IPS DF 6.9 (cell line): ENCODE measurements around the gene HOXB5.

Source experiments
- DNase-seq: peaks from one replicate; pipeline ENCODE4 v3.0.0-alpha.2; 2013; ENCODE audit warnings: low read depth, low spot score
- H3K27ac ChIP-seq: one replicate; pipeline ENCODE4 v1.5.1; 2013; ENCODE audit warnings: low read length, control low read depth
- H3K27me3 ChIP-seq: 2 replicates; pipeline ENCODE4 v1.6.1; 2013; ENCODE audit warnings: mild to moderate bottlenecking, low read length; ENCODE audit not compliant: control insufficient read depth, insufficient read depth
- H3K36me3 ChIP-seq: 2 replicates; pipeline ENCODE4 v1.6.1; 2013; ENCODE audit warnings: low read length; ENCODE audit not compliant: control insufficient read depth, insufficient read depth
- H3K4me1 ChIP-seq: 2 replicates; pipeline ENCODE4 v1.6.1; 2013; ENCODE audit warnings: low read length; ENCODE audit not compliant: control insufficient read depth, insufficient read depth
- H3K4me3 ChIP-seq: 2 replicates; pipeline ENCODE4 v1.5.1; 2013; ENCODE audit warnings: mild to moderate bottlenecking, low read length
- H3K9me3 ChIP-seq: 2 replicates; pipeline ENCODE4 v1.6.1; 2013; ENCODE audit warnings: low read length, inconsistent platforms; ENCODE audit not compliant: control insufficient read depth, insufficient read depth
- WGBS: extraction: QIAGEN DNeasy Blood & Tissue Kit; methylation state at CpG from one replicate; pipeline ENCODE4 v1.1.7; 2013; ENCODE audit warnings: mixed read lengths, missing lambda C conversion rate; ENCODE audit not compliant: insufficient read length, insufficient coverage; 5-methylcytosine and 5-hydroxymethylcytosine counted together

The HOXB5 gene

GRCh38 chr17:48622857-48623256 lies 29.3 kb upstream of the HOXB5 start:
- Histone ChIP-seq H3K27me3 (peaks cover 97% of the 10 kb centered on the region), H3K36me3 (no peaks in the 10 kb centered on the region), H3K27ac (no peak overlapping the region), H3K9me3 (no peaks in the 10 kb centered on the region), H3K4me1 (0 out of 2 replicates have a peak, but pooled peaks cover 2% of the 10 kb centered on the region), H3K4me3 (no peak overlapping the region)
- no peak for DNase-seq
- WGBS, result no CpG with 5 or more reads among the region's 11 CpGs

DNA sequence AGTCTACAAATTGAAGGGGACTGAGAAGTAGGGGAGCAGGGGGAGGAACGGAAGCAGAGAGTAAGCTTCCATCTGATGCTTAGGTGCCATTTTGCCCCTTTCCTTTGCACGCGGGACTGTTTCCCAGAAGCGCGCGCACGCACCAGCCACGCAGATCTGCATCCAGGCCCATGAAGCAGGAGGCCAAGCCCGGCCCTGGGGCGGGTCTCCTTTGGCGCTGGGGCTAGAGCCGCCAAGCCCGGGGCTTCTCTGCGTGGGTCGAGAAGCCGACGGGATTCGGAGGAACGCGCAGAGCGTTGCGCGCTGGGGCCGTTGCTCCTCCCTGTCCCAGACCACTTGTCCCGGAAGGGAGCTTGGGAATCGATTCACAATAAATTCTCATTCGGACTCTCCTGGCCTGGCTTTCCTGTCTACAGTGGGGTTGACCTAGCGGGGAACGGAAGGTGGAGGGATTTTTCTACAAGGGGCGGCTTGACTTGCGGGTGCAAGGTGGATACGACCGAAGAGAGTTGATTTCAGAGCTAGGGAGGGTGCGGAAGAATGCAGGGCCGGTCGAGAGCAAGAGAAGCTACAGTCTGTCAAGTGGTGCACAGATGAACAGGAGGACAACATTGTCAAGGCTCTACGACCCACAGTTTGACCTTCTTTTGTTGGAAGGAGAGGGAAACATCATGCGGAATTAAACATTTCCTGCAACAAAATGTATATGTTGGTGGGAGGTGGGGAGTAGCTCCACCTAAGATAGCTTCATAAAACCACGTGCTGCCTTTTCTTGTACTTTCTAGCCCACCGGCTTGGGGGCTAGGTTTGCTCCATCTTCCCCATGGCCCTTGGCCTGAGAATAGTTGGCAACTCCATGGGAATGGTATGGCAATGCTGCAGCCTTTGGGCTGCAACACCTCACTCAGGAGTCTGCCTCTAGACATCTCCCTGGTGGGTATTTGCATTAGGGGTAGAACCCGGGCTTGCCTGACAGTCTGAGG lies 28.1 kb upstream of the HOXB5 start:
- peaks cover 97% of the 10 kb centered on the region for H3K27me3 ChIP-seq

GRCh38 chr17:48620461-48621139 lies 27.0 kb upstream of the HOXB5 start:
- no CpG with 5 or more reads among the region's 6 CpGs for WGBS

More for the DNA sequence above, 28.1 kb upstream of the HOXB5 start:
- Histone ChIP-seq H3K36me3 (no peaks in the 10 kb centered on the region), H3K4me3 (no peak overlapping the region), H3K27ac (no peak overlapping the region), H3K4me1 (0 out of 2 replicates have a peak, but pooled peaks cover 2% of the 10 kb centered on the region), H3K9me3 (no peaks in the 10 kb centered on the region)
- no peak for DNase-seq
- no CpG with 5 or more reads among the region's 41 CpGs for WGBS

GRCh38 chr17:48619826-48620449 lies 26.4 kb upstream of the HOXB5 start:
- no peaks in the 10 kb centered on the region for H3K4me1 ChIP-seq
- DNase-seq, result no peak
- no peak overlapping the region for H3K27ac ChIP-seq
- WGBS, result no CpG with 5 or more reads among the region's 32 CpGs
- peaks cover 98% of the 10 kb centered on the region for H3K27me3 ChIP-seq
- H3K36me3 ChIP-seq, result no peaks in the 10 kb centered on the region
- H3K9me3 ChIP-seq, result no peaks in the 10 kb centered on the region
- no peak overlapping the region for H3K4me3 ChIP-seq

More at GRCh38 chr17:48620461-48621139, 27.0 kb upstream of the HOXB5 start:
- no peaks in the 10 kb centered on the region for H3K4me1 ChIP-seq
- no peaks in the 10 kb centered on the region for H3K9me3 ChIP-seq
- no peak for DNase-seq
- peaks cover 98% of the 10 kb centered on the region for H3K27me3 ChIP-seq
- no peak overlapping the region for H3K27ac ChIP-seq
- no peaks in the 10 kb centered on the region for H3K36me3 ChIP-seq
- H3K4me3 ChIP-seq, result no peak overlapping the region

- Histone ChIP-seq H3K27ac (no peak overlapping the region), H3K9me3 (no peaks in the 10 kb centered on the region), H3K4me3 (no peak overlapping the region), H3K36me3 (no peaks in the 10 kb centered on the region), H3K4me1 (peaks cover 3% of the 10 kb centered on the region), H3K27me3 (peaks cover 96% of the 10 kb centered on the region)
- no CpG with 5 or more reads among the region's 25 CpGs for WGBS
- DNase-seq, result no peak
These were observed 24.8 kb upstream of the HOXB5 start for GRCh38 chr17:48618256-48618896.

- no CpG with 5 or more reads among the region's 43 CpGs for WGBS
- no peaks in the 10 kb centered on the region for H3K36me3 ChIP-seq
- H3K4me3 ChIP-seq, result no peak overlapping the region
- H3K27me3 ChIP-seq, result peaks cover 95% of the 10 kb centered on the region
- DNase-seq, result no peak
- peaks cover 4% of the 10 kb centered on the region for H3K4me1 ChIP-seq
- no peaks in the 10 kb centered on the region for H3K9me3 ChIP-seq
- no peak overlapping the region for H3K27ac ChIP-seq
These were observed 24.1 kb upstream of the HOXB5 start for GRCh38 chr17:48617471-48618255.

DNA sequence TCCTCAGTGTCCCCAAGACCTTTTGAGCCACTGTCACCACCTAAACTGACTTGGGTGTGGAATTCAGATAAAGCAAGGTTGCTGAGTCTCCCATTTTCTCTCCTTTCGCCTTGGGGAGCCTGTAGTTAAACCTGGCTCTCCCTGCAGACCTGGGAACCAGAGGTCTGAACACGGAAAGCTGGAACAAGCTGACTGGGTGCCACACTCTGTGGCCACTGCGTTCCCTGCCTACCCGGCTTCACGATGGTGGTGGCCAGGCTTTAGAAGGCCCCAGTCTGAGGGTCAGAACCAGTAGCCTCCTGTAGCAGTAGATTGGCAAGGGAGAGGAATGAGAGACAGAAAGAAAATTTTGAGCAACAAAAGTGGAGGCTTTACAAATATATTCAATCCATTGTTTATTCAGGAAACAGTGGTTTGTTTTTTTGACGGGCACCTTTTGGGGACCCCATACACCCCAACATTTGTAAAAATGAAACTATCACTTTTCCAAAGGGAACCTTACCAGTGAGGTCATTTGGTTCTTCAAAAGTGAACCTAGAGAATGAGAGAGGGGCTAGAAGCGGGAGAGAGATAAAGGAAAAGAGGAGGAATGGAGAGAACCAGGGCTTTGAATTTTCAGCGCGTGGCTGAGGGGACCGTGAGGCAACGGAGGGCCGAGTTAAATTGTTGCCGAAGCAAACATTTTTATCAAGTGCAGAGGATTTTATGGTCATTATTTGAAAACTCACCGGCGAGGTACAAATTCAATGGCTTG lies 23.3 kb upstream of the HOXB5 start:
- WGBS, result no CpG with 5 or more reads among the region's 15 CpGs
- no peaks in the 10 kb centered on the region for H3K36me3 ChIP-seq
- no peak overlapping the region for H3K27ac ChIP-seq
- H3K9me3 ChIP-seq, result no peaks in the 10 kb centered on the region
- H3K4me3 ChIP-seq, result no peak overlapping the region
- H3K27me3 ChIP-seq, result peaks cover 95% of the 10 kb centered on the region
- no peak for DNase-seq
- peaks cover 4% of the 10 kb centered on the region for H3K4me1 ChIP-seq

- no CpG with 5 or more reads among the region's 17 CpGs for WGBS
- H3K4me1 ChIP-seq, result peaks cover 4% of the 10 kb centered on the region
- H3K27ac ChIP-seq, result no peak overlapping the region
- no peak for DNase-seq
- H3K4me3 ChIP-seq, result no peak overlapping the region
- H3K9me3 ChIP-seq, result no peaks in the 10 kb centered on the region
- H3K27me3 ChIP-seq, result peaks cover 95% of the 10 kb centered on the region
- H3K36me3 ChIP-seq, result no peaks in the 10 kb centered on the region
These were observed 22.6 kb upstream of the HOXB5 start for GRCh38 chr17:48615963-48616716.
